CD4-positive, alpha-beta T cell treated with Interferon gamma for 1 hour (primary cell): ENCODE measurements around the gene ATP2B2.

ENCODE experiments used
- DNase-seq: peaks from one replicate; pipeline ENCODE4 v3.0.0-alpha.2; 2020

ATP2B2 gene

DNA sequence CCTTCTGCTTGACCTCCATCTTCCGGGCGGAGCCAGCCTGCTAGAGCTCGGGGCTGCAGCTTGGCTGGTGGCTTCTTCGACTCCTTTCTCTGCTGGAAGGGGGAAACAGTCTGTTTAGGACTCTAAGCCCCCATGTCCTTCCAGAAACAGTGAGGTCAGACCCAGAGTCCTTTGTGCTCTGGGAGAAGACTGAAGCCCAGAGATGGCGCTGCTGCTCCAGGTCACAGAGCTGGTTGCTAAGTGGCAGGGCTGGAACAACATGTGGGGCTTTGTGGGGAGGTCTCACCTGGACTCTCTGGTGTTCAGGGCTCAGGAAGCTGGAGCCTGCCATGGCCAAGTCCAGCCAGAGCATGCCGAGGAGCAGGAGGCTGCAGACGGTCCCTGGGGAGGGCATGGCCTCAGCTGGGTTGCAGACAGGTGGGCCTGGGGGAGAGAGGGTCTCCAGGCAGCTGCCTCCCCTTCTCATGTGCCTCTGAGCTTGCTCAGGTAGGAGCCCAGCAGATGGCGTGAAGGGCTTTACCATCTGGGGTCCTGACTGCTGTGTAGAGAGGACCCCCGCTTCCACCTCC is 215.5 kb downstream of the ATP2B2 start:
- DNase-seq, result no peak

DNA sequence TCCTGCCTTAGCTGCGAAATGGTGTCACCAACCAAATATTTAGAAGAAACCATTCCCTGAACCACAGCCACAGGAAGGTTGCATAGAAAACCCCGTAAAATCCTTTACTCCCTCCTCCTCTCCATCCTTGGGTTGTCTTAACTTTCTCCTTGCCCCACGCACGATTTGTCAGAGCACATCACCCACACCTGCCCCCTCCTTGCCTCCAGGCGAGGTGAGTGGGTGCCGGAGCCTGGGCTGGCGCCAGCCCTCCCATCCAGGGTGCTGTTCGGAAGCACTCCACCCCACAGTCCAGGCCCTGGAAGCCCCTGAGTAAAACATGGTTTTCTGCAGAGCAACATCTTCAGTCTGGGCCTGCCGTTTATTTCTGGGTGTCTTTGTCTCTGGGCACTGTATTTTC is 216.3 kb downstream of the ATP2B2 start:
- DNase-seq, result no peak

- no peak for DNase-seq
Observed at GRCh38 chr3:10288575-10288960, 216.8 kb downstream of the ATP2B2 start.

DNA sequence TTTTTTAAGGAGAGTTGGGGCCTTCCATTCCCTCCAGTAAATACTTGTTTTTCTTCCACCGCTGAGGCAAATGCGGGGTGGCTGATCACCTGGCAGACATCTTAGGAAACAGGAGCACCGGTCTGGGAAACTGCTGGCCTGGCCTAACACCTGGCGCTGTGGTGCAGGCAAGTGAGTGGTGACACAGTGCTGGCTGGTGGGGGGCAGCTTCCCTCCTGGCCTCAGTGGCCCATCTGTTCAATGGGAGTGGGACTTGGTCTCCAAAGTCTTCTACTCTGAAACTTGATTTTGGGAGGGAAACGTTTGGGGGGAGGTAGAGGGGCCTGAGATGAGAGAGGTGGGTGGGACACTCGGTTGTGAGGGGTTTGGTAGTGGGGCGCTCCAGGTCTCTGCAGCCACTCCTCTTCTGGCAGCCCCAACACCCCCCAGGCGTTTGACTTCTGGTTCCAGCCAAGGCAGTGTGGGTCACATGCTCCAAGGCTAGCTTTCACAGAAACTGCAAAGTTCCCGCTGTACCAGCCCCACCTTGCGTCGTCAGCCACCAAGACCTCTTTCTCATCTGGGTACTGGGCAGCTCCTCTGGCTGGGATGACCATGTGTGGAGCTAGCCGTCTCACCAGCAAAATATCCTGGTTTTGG is 217.3 kb downstream of the ATP2B2 start:
- no peak for DNase-seq

GRCh38 chr3:10286596-10287295 is 218.6 kb downstream of the ATP2B2 start:
- peak; percentile 8 for DNase-seq

GRCh38 chr3:10286133-10286524 is 219.3 kb downstream of the ATP2B2 start:
- DNase-seq, result no peak

GRCh38 chr3:10285272-10286132 is 219.9 kb downstream of the ATP2B2 start:
- no peak for DNase-seq

- peak; percentile 40 for DNase-seq
Observed at GRCh38 chr3:10284496-10284895, 220.9 kb downstream of the ATP2B2 start.

DNA sequence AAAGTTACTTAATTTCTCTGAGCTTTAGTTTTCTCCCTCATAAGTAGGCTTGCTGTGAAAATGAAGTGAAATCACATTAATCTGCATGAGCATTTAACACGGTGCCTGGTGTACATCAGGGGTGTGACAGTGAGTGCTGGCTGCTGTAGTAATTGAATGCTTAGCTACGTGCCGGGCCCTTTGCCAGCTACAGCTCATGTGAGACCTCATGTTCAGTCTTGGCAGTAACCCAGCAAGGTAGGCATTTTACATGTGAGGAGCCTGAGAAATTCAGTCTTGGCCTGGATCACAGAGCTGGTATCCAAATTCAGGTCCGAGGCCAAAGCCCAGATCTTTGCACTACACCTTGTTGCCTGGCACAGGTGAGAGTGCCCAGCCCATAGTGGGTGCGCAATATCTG is 221.7 kb downstream of the ATP2B2 start:
- DNase-seq, result no peak

- no peak for DNase-seq
Observed at GRCh38 chr3:10281951-10282350, 223.4 kb downstream of the ATP2B2 start.

GRCh38 chr3:10280571-10280970 is 224.8 kb downstream of the ATP2B2 start:
- DNase-seq, result no peak

DNA sequence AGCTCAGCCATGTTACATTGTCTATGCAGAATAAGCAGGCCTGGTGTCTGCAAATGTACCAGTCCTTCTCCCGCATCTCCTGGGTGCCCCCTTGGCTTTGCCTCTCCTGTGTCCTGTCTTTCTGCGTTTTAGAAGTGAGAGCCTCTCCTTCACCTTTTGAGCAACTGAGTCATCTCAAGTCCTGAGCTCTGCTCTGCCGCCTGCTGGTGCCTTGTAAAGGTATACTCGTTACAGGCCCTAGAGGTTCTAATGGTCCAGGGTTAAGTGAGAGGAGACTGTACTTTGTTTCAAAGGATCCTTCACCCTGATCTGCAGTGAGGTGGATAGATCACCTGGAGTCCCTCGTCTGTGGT is 225.2 kb downstream of the ATP2B2 start:
- DNase-seq, result no peak

- DNase-seq, result no peak
Observed at GRCh38 chr3:10279384-10280176, 225.8 kb downstream of the ATP2B2 start.

DNA sequence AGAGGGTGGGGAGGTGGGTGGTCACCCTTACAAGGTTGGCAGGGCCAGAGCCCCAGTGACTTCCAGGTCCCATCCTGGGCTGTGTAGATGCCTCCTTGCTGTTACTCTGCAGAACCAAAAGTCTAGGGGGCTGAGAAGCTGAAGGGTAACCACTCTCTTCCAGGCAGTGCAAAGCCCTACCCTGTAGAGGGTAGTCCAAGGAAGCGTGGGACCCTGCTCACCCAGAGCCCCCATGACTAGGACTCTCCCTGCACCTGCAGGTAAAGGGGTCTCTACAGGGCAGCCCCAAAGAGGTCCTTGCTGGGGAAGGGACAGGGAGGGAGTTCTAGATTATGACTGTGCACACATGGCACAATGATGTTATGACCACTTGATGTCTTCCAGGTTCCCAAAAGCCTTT is 226.9 kb downstream of the ATP2B2 start:
- DNase-seq, result no peak

- DNase-seq, result no peak
Observed at GRCh38 chr3:10277115-10277625, 228.2 kb downstream of the ATP2B2 start.

DNA sequence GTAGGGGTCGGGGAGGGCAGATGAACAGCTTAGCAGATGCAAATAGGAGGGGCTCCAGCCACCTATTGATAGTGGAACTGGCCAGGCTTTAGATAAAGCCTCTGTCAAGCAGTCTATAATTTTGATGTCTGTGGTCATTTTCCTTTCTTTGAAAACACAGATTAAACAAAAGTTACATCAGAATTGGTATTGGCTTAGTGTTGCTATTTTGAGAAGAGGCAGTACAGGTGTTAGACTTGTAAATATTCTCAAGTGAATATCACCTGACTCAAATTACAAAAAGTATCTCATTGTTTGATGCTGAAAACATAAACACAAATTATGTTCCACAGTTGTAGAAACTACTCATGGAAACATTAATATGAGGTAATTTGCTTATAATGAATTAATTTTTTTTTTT is 230.8 kb downstream of the ATP2B2 start:
- no peak for DNase-seq
